ENCODE results near the gene RYR3. TPM values are rescaled to one million over a fixed set of nuclear protein-coding genes. Genes with fewer than 3 reads are reported as not detected.
A peak's percentile ranks its signal among the peaks of the same experiment; 100 is the strongest.

Gene RYR3
- total RNA-seq: 0.05 TPM in 1 of 2 replicates, not detected in the other

DNA sequence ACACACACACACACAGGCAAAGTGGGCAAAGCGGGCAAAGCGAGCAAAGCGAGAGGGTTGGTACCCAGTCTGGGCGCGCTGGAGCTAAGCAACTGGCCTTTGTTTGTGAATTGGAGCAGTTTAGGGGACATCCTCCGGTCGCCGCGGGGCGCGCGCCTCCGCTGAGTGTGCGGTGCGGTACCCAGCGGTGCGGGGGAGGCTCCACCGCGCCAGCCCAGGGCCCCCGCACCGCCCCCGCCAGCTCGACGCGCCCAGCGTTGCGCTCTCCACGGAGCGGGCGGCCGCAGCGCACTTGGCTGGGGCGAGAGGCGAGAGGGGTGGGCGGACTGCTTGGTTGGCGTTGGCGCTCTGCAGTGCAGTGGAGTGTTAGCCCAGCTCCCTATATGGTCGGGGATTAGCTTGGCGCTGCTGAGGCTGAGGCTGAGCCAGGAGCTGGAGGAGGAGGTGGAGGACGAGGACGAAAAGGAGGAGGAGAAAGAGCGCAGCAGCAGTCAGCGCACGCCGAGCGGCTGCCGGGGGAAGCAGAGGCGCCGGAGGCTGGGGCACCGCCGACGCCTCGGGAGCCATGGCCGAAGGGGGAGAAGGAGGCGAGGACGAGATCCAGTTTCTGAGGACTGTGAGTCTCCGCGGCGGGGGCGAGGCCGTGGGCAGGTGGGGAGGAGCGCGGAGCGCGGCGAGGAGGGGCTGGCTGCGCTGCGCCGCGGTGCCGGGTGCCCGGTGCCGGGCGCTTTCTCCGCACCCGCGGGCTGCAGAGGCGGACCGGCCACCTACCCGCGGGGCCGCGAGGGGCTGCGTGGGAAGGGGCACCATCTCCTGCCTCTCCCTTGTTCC is at the start of gene RYR3:
Gene RYR3 (plus strand): TSS at position 487 of the 831 bp plus-strand sequence. CDS start 79 bp downstream, at position 566.
- DNase-seq: peak; percentile 5

- no peak for DNase-seq
Observed at GRCh38 chr15:33262306-33262705, 48.5 kb upstream of the RYR3 start.

GRCh38 chr15:33277689-33278088 is 33.1 kb upstream of the RYR3 start:
- DNase-seq: no peak

DNA sequence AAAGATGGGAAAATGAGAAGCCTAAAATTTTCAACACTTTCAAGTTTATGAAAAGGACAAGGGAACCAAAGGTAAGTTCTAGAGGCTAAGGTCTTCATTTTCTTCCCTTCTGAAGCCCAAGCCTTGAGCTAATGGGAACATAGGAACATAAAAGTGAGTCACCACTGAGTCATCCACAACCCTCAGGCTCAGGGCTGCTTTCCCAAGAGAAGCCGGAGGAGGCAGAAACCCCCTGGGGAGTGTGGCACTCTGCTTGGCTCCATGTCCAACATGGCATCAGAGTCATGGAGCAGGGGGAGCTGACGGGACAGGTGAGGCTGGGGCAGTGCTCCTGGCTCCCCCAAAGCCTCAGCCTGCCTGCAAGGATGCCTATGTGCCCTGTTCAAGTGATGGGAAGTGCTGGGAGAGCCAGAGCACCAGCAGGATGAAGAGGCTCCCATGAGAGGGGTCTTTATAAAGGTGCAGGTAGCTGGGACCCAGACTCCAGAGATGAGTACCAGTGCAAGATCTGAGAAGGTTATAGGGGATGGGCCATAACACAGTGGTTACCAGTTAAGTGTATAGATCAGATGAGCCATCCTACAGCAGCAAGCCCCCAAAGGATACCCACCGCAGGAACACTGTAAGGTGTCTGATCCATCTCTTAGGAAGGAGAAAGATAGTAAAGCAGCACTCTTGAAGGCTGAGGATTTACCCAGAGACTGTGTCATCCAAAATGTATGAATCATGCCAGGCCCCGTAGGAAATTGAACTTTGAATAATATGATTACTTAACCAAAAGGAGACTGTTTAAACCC is 31.8 kb upstream of the RYR3 start:
- peak; percentile 83 for DNase-seq

GRCh38 chr15:33279613-33280205 is 31.1 kb upstream of the RYR3 start:
- DNase-seq: peak; percentile 38

DNA sequence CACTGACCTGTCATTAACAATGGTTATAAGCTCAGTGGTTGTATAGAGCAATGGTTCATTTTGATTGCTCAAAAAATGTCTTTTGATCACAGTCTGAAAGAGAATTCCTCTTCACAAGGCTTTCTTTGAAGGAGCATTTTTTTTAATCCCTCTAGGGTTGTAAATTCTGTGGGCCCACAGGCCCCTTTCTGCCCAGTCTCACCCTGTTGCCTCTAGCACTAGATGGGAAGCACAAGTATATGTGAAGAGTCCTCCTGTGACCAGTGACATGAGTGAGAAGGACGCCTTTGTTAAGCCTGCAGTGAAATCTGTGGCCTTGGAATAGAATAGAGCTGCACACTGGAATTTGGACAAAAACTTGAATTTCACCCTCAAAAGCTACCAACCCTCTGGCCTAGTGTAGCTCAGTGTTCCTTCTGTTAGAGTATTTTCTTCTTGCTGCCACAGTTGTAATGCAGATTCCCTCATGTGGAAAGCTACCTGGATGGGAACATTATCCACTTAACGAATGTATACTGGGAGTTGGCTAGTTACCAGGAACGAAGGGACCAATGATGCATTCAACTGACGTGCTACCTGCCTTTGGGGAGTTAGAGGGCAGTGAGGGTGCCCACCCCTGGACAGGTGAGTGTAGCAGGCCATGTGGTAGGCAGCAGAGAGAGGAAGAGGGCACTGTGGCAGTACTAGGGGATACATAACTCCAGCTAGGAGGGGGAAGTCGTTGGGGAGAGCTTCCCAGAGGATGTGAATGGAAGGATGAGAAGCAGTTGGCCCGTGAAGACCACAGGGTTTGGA is 28.3 kb upstream of the RYR3 start:
- DNase-seq: no peak

DNA sequence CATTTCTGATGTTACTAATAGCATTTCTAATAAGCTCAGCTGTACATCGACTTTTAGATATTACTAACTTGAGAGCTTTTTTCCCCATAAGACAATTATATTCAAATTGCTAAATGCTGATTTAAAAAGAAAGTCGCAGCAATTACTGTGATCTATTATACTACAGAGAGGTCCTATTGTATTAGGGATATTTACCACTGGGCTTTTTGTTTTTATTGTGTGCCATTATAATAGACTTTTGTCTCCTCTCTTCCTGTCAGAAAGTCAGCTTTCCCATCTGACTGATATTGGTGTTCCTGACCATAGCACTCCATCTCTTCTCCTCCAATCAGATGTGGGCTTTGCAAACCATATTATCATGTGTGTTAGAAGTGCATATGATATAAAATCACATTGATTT is 27.2 kb upstream of the RYR3 start:
- no peak for DNase-seq

DNA sequence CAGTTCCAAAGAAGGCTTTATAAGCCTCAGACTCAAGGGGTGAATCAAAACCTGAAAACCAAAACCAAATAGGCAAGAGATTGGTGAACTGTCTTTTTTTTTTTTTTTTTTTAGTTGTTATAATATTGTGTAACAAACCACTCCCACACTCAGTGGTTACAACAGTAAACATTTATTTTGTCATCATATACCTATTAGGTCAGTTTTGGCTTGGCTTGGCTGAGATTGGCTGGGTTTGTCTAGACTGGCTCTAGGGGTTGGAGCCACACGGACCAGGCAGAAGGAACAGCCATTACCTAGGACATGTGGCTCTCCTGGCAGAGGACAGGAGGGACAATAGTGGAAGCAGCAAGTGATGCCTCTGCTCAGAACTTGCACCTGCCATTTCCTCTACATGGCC is 26.4 kb upstream of the RYR3 start:
- no peak for DNase-seq

DNA sequence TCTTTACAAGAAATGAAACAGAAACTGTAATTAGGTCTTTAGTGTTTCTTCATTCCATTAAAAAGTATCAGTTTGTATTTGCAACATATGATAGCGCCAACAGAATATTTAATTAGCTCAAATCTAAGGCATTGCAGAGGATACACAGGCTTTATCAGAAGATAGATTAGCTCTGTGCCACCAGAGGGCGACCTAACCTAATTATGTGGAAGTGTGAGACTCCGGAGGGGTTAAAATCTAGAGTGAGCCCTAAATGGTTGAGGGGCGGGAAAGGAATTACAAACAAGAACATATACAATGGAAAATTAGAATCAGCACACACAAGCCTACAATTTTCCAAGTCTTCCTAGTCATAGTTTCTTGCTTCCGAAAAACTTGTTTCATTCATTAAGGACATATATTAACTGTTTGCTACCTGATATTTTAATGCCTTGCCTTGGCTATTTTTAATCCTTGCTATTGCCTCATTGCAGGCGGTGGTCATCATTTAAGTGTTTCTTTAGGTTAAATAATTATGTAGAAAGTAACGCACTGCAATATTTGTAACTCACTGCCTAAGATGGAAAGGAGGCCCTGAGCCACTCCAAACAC is 18.0 kb upstream of the RYR3 start:
- DNase-seq: peak; percentile 82

GRCh38 chr15:33293713-33294334 is 16.9 kb upstream of the RYR3 start:
- DNase-seq: peak; percentile 33

GRCh38 chr15:33296050-33296449 is 14.7 kb upstream of the RYR3 start:
- no peak for DNase-seq

DNA sequence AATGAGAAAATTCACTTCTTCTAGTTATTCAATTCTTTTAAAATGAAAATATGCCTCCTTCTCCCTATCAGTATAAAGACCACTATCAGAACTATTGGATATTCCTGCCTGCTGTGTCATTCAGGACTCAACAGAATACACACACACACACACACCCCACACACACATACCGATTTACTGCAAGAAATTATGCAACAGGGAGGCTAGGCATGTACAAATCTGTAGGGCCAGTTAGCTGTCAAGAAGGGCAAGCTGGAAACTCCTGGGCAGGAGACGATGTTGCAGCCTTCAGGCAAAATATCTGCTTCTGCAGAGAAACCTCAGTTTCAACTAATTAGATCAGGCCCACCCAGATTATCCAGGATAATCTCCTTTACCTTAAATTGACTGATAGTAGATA is 13.9 kb upstream of the RYR3 start:
- DNase-seq: no peak

DNA sequence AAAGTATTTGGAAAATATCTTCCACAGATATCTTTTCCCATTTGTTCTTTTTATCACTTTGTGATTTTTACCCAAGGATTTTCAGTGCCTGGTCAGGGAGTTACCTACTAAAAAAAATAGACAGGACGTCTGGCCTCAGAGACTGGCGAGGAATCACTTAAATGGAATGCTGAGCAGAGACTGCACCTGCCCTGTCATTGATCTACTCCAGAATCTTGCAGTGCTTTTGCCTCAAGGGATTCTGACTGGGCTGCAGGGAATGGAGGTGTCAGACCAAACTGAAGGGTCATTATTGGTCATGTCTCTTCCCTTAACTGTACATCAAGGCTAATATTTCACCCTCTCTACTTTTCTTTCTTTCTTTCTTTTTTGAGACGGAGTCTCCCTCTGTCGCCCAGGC is 12.1 kb upstream of the RYR3 start:
- DNase-seq: no peak

DNA sequence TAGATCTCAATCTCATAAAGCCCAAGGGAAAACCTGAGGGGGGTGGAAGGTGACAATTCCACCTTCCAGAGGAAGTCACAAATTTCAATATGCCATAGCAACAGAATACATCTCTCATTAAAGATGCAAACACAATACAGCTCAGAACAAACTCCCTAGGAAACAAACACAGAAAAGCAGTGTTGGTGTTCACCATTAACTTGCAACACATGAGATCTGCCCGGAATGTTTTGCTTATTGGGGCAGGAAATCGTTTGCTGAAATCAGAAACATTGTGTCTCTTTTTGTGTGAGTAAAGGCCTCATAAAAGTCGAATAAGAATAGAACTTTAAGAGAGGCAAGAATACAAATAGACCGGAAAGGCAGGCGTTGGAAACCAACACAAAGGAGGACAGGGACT is 5.8 kb upstream of the RYR3 start:
- DNase-seq: no peak

- DNase-seq: peak; percentile 28
Observed at GRCh38 chr15:33309602-33310276, 1.0 kb upstream of the RYR3 start.

DNA sequence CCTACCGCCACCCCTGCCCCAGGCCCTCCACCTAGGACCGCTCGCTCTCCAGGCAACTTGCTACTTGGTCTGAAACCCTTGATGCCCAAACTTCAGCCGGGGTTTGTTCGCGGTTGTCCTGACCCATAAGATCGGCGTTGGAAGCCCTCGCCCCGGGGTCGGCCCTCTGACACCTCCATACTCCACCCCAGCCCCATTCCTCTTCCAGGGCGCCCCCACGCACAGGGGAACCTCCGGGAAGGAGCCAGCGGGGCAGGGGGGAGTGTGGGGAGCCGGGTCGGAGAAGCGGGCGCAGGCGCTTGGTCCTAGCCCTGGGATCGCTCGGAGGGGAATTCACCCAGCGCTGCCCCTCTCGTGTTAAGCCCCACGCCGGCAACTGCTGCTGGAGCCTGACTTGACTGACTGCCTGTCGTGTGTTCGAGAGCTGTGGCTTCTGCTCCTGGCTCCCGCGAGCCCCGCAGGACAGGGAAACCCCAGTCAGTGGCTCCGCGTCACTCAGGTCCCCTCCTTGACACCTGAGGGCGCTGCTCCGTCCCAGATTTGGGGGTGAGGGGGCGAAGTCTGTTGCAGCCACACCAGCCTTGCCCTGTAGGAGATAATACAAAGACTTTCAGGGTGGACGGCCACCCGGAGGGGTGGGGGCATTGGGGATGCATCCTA is 675 bp downstream of the RYR3 start:
- no peak for DNase-seq

- no peak for DNase-seq
Observed at GRCh38 chr15:33313491-33313890, 2.7 kb downstream of the RYR3 start.

DNA sequence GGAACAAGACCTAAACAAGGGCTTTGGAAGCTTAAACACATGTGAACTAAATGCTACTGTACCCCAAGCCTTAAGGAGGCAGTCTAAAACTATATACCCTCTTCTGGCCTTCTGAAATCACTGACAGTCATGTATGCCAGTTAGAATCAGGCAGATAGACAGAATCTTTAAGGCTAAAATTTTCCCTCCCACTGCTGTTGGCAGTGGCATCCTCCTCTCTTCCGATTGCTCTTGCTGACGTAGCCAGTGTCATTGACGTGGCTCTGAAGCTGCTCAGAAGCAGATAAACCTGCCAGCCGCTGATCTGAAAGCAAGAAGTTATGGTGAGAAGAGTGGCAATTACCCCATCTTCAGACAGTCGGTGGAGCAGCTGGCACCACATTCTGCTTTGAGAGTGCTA is 3.3 kb downstream of the RYR3 start:
- no peak for DNase-seq

DNA sequence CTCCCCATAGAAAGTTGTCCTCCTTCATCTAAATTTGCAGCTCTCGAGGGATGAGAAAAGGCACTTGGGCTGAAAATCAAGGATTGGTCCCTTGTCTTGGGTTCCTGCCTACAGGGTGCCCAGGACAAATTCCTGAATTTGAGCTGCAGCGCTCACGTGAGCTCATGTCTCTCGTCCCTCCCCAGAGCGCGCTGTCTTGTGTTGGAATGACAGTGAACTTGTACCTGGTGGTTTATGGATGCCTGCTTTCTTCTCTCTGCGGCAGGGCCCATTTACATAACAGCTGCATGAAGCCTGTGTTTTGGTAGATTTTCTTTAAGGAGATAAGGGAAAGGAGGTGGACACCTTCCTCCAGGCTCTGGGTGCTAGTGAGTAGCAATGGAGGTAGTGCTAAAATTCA is 4.3 kb downstream of the RYR3 start:
- no peak for DNase-seq

DNA sequence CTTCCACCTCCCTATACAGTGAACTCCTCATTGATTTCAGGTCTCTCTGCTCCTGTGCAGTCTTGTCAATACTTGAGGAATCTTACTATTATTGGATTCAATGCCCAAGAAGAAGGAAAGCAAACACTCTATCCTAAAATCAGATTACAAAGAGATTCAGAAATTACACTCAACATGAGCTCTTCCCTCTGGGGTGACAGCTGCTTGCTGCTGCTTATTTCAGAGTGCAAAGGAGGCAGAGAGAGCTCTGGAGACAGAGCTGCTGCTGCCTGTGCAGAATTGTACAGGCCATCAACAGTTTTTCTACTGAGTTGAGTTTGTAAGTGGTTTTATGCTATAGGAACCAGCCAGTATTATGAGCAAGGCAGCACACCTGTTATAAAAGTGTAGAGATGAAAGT is 7.1 kb downstream of the RYR3 start:
- DNase-seq: no peak

GRCh38 chr15:33320017-33320416 is 9.2 kb downstream of the RYR3 start:
- DNase-seq: no peak
